HepG2 (cell line): Measurements from ENCODE around the gene MRPL50.

Experiments used
- BCL6 ChIP-seq: IDR thresholded peaks from 2 replicates; pipeline ENCODE4 v1.6.1; 2016; ENCODE audit warnings: missing genetic modification reagents, missing compliant biosample characterization
- CTCF ChIP-seq: sonication (generic); formaldehyde crosslinking; IDR thresholded peaks from 2 replicates; pipeline ENCODE4 v1.5.0; 2020; ENCODE audit warnings: mild to moderate bottlenecking, missing genetic modification reagents, moderate library complexity
- GABPA ChIP-seq, 2 experiments: IDR thresholded peaks; 2 replicates each; pipeline ENCODE4 v1.6.1; 2011 to 2016; ENCODE audit warnings: low read depth in 2 of 2, low read length in 1 of 2, missing biosample characterization in 1 of 2, missing genetic modification characterization in 1 of 2
- HMGXB4 ChIP-seq, 2 experiments: sonication (generic) in 1 of 2; formaldehyde crosslinking in 1 of 2; IDR thresholded peaks; 2 replicates each; pipeline versions ENCODE4 v1.4.0 to v1.6.1; 2018 to 2020; ENCODE audit warnings: missing genetic modification reagents in 2 of 2, borderline replicate concordance in 1 of 2, low read depth in 1 of 2, mild to moderate bottlenecking in 1 of 2, missing biosample characterization in 1 of 2
- MXI1 ChIP-seq: IDR thresholded peaks from 3 replicates; pipeline ENCODE4 v1.6.1; 2012; ENCODE audit warnings: low read depth, low read length, inconsistent platforms, borderline replicate concordance
- NR3C1 ChIP-seq: sonication (generic); formaldehyde crosslinking; IDR thresholded peaks from 2 replicates; pipeline ENCODE4 v1.4.0; 2020; ENCODE audit warnings: missing genetic modification reagents
- RAD21 ChIP-seq: fragments of 450-650 bp; formaldehyde crosslinking; IDR thresholded peaks from 2 replicates; pipeline ENCODE4 v1.5.0; 2020; ENCODE audit warnings: mild to moderate bottlenecking
- TBX3 ChIP-seq: fragments of 450-650 bp; IDR thresholded peaks from 2 replicates; pipeline ENCODE4 v1.6.1; 2017; ENCODE audit warnings: antibody characterized with exemption, mild to moderate bottlenecking, inconsistent platforms, borderline replicate concordance
- USF2 ChIP-seq, 2 experiments: sonication (generic) in 1 of 2; formaldehyde crosslinking in 1 of 2; IDR thresholded peaks; 2 replicates each; pipeline versions ENCODE4 v1.5.1 to v1.6.1; 2011 to 2020; ENCODE audit warnings: borderline replicate concordance in 1 of 2, low read depth in 1 of 2, low read length in 1 of 2, mild to moderate bottlenecking in 1 of 2, missing genetic modification reagents in 1 of 2, moderate library complexity in 1 of 2
- ZBTB2 ChIP-seq: sonication (generic); formaldehyde crosslinking; IDR thresholded peaks from 2 replicates; pipeline ENCODE4 v1.8.0; 2022; ENCODE audit warnings: low read depth, missing genetic modification reagents
- ZBTB8A ChIP-seq: sonication (generic); formaldehyde crosslinking; IDR thresholded peaks from 2 replicates; pipeline ENCODE4 v1.4.0; 2020; ENCODE audit warnings: mild to moderate bottlenecking, low read depth, missing genetic modification reagents, borderline replicate concordance
- ZFX ChIP-seq: sonication (generic); formaldehyde crosslinking; IDR thresholded peaks from 2 replicates; pipeline ENCODE4 v1.4.0; 2020; ENCODE audit warnings: mild to moderate bottlenecking, low read depth, missing genetic modification reagents, moderate library complexity

GRCh38 chr9:101356619-101357018, 41.8 kb downstream of the MRPL50 start:
- TF ChIP-seq MXI1 (no peak), RAD21 (no peak), BCL6 (no peak), HMGXB4 (CRISPR knock-in tag; IDR thresholded peaks at IDR 0.05; ENCODE audit: borderline replicate concordance in 1 of 2, low read depth in 1 of 2) (no peak), TBX3 (no peak), ZBTB2 (CRISPR knock-in tag) (no peak), CTCF (CRISPR knock-in tag) (no peak), ZBTB8A (no peak), ZFX (no peak), NR3C1 (no peak), GABPA (IDR thresholded peaks at IDR 0.05; ENCODE audit: low read depth, low read length) (no peak), GABPA (CRISPR knock-in tag; IDR thresholded peaks at IDR 0.05; ENCODE audit: low read depth) (no peak), USF2 (IDR thresholded peaks at IDR 0.05; ENCODE audit: low read depth, low read length) (no peak), USF2 (CRISPR knock-in tag; IDR thresholded peaks at IDR 0.05; ENCODE audit: borderline replicate concordance) (no peak)
